SU-DHL-6 (cell line): ENCODE data around the gene CYBC1.

Source experiments
- CTCF ChIP-seq: fragments of 200-600 bp; sonication (generic); IDR thresholded peaks from one replicate; pipeline ENCODE4 v1.5.1; 2017; ENCODE audit warnings: antibody characterized with exemption, mild to moderate bottlenecking, low read length, moderate library complexity; ENCODE audit not compliant: insufficient read depth, poor library complexity, severe bottlenecking
- EZH2phosphoT487 ChIP-seq: fragments of 200-600 bp; sonication (generic), shearing (Covaris generic); conservative IDR thresholded peaks from 2 replicates; pipeline ENCODE4 v1.6.1; 2018; ENCODE audit warnings: mild to moderate bottlenecking, antibody characterized with exemption, low read length, moderate library complexity, mixed read lengths

GRCh38 chr17:82479602-82480001, 29.1 kb upstream of the CYBC1 start:
- TF ChIP-seq CTCF: no peak
- no peak for TF ChIP-seq EZH2phosphoT487
